Left colon (tissue), 2 donors: ENCODE data around the gene ADAMTS2. TPM values are rescaled to one million over a fixed set of nuclear protein-coding genes. Genes with fewer than 3 reads are reported as not detected.
"Not testable (repeated sequence)": the region's sequence is repeated elsewhere in the genome, so short reads cannot be mapped to it uniquely, and the experiment has no call there.

Experiments
- ATAC-seq: fragments of 200-7000 bp; cut with Tn5 transposase; one replicate; pipeline ENCODE4 v1.9.1; 2020; ENCODE audit warnings: mild to moderate bottlenecking, moderate library complexity
- DNase-seq, 2 donors: peaks; one replicate each; pipeline ENCODE4 v3.0.0-alpha.2; 2020
- intact Hi-C, 2 donors: fragments of 100-400 bp; cut with DNase I in 1 of 2; cut with micrococcal nuclease in 1 of 2; formaldehyde crosslinking; loops; one replicate each; pipeline versions ENCODE4 v1.11.2 to v1.14.0; 2022; cut with DNase I, micrococcal nuclease
- total RNA-seq, 2 donors: library from RNA; stranded (reverse); fragmentation: NEBNext Ultra II Directional; extraction: Animal tissue kit (Norgen Biotek cat#: 25700); gene quantifications; one replicate each; pipeline ENCODE4 v1.2.1, GENCODE V29; 2021
- donor health status: DM: no; HTN: no; CAD: no.
- donor health status: DM: yes; HTN: yes; CAD: no.

ADAMTS2 gene
- total RNA-seq, 2 donors from 2014 or later = 2.6 to 4.4 TPM

GRCh38 chr5:179333796-179334761 lies 11.2 kb downstream of the ADAMTS2 start:
- ATAC-seq = no peak
- DNase-seq = no peak
- intact Hi-C loops = no loop called here

GRCh38 chr5:179332741-179333290 lies 12.4 kb downstream of the ADAMTS2 start:
- no peak for DNase-seq
- no peak for ATAC-seq
- intact Hi-C loops = no loop called here

- DNase-seq (no peak), ATAC-seq (no peak)
- intact Hi-C loops = no loop called here
These were observed 13.5 kb downstream of the ADAMTS2 start for GRCh38 chr5:179331591-179332375.

GRCh38 chr5:179330186-179330900 lies 14.9 kb downstream of the ADAMTS2 start:
- ATAC-seq (no peak), DNase-seq (no peak)
- intact Hi-C loops = no loop called here

GRCh38 chr5:179328291-179328690 lies 17.0 kb downstream of the ADAMTS2 start:
- intact Hi-C loops = no loop called here
- DNase-seq (no peak), ATAC-seq (no peak)

- intact Hi-C loops = no loop called here
- ATAC-seq = no peak
- no peak for DNase-seq
These were observed 18.1 kb downstream of the ADAMTS2 start for GRCh38 chr5:179327021-179327735.

GRCh38 chr5:179326122-179326927 lies 18.9 kb downstream of the ADAMTS2 start:
- DNase-seq = peak in 1 of 2 donors; percentile 50
- no peak for ATAC-seq
- intact Hi-C loops = no loop called here

GRCh38 chr5:179325296-179326031 lies 19.8 kb downstream of the ADAMTS2 start:
- no peak for DNase-seq
- intact Hi-C loops = no loop called here
- no peak for ATAC-seq

GRCh38 chr5:179324760-179325295 lies 20.4 kb downstream of the ADAMTS2 start:
- intact Hi-C loops = no loop called here
- ATAC-seq (no peak), DNase-seq (no peak)

- DNase-seq, ATAC-seq, intact Hi-C loops: not testable (repeated sequence)
These were observed 20.9 kb downstream of the ADAMTS2 start for GRCh38 chr5:179324316-179324715.

- intact Hi-C loops = no loop called here
- no peak for ATAC-seq
- no peak for DNase-seq
These were observed 22.0 kb downstream of the ADAMTS2 start for GRCh38 chr5:179323026-179323870.

- no peak for DNase-seq
- intact Hi-C loops = no loop called here
- no peak for ATAC-seq
These were observed 22.9 kb downstream of the ADAMTS2 start for GRCh38 chr5:179322071-179323025.

- ATAC-seq (no peak), DNase-seq (no peak)
- intact Hi-C loops = no loop called here
These were observed 23.9 kb downstream of the ADAMTS2 start for GRCh38 chr5:179321206-179321987.

GRCh38 chr5:179319741-179320281 lies 25.4 kb downstream of the ADAMTS2 start:
- DNase-seq = no peak
- intact Hi-C loops = no loop called here
- no peak for ATAC-seq
